ENCODE measurements around the gene CTPS1. TPM values are rescaled to one million over a fixed set of nuclear protein-coding genes. Genes with fewer than 3 reads are reported as not detected.
A peak's percentile ranks its signal among the peaks of the same experiment; 100 is the strongest.

The CTPS1 gene
- total RNA-seq, 4 donors from 2014 or later, result 43.7 to 181 (median 107) TPM

- Histone ChIP-seq H3K4me1 (no peaks in the 10 kb centered on the region), H3K27me3 (no peaks in the 10 kb centered on the region), H3K9me3 (no peaks in the 10 kb centered on the region), H3K27ac (no peak overlapping the region), H3K36me3 (peaks cover 0 to 22% (median 0%) of the 10 kb centered on the region in 3 donors), H3K4me3 (no peak overlapping the region)
- no peak for DNase-seq
- TF ChIP-seq, protein P1, sequence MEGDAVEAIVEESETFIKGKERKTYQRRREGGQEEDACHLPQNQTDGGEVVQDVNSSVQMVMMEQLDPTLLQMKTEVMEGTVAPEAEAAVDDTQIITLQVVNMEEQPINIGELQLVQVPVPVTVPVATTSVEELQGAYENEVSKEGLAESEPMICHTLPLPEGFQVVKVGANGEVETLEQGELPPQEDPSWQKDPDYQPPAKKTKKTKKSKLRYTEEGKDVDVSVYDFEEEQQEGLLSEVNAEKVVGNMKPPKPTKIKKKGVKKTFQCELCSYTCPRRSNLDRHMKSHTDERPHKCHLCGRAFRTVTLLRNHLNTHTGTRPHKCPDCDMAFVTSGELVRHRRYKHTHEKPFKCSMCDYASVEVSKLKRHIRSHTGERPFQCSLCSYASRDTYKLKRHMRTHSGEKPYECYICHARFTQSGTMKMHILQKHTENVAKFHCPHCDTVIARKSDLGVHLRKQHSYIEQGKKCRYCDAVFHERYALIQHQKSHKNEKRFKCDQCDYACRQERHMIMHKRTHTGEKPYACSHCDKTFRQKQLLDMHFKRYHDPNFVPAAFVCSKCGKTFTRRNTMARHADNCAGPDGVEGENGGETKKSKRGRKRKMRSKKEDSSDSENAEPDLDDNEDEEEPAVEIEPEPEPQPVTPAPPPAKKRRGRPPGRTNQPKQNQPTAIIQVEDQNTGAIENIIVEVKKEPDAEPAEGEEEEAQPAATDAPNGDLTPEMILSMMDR (IDR thresholded peaks at IDR 0.05), result no peak
- TF ChIP-seq POLR2A (IDR thresholded peaks at IDR 0.05), result no peak
Observed at GRCh38 chr1:41020654-41021053, 41.2 kb downstream of the CTPS1 start.

DNA sequence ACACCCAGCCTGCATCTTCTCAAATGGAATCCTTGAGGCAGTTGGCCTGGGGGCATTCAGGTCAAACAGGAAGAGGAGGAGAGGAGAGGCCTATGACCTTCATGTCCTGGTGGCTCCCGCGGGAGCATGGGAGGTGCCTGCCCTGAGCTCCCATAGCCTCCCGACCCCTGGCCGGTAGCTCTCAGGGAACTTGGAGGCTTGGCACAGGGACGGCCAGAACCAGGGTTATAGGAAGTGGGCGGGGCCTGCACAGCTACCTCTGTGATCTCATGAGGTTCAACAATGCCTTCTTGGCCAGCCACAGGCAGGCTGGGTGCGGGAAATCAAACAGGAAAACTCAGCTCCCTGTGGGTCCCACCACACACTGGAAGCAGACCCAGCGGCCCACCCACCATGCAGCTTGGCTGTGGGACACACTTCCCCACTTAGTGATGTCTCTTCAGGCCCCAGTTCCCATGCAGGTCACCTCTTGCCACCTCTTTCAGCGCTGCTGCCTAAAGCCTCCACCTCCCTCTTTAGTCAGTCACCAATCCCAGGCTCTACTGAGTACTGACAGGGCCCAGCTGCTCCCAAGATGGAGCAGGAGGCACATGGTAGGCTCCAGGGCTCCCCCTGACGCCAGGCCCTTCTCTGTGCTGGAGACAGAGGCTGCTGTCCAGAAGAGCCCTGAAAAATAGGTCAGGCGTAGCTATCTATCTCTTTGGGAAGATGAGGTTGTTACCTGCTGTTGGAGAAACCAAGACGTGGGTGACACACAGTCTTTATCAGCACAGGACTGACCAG, 42.2 kb downstream of the CTPS1 start, which contains the start of gene SLFNL1:
TSS of gene SLFNL1 (minus strand) at position 200 of the 783 bp plus-strand sequence. CDS start 1,065 bp downstream, outside the sequence.
- H3K9me3 ChIP-seq, result no peaks in the 10 kb centered on the region
- no peak for DNase-seq
- no peaks in the 10 kb centered on the region for H3K27me3 ChIP-seq
- H3K4me3 ChIP-seq, result no peak within 1 kb of the TSS
- peaks cover 0 to 30% (median 0%) of the 10 kb centered on the region in 3 donors for H3K36me3 ChIP-seq
- TF ChIP-seq POLR2A (IDR thresholded peaks at IDR 0.05), result no peak
- TF ChIP-seq, protein P1 (IDR thresholded peaks at IDR 0.05), result no peak
- no peak within 1 kb of the TSS for H3K27ac ChIP-seq
- no peaks in the 10 kb centered on the region for H3K4me1 ChIP-seq

GRCh38 chr1:41022424-41022823, 42.9 kb downstream of the CTPS1 start:
- H3K27ac ChIP-seq, result no peak overlapping the region
- H3K36me3 ChIP-seq, result peaks cover 0 to 30% (median 0%) of the 10 kb centered on the region in 3 donors
- no peaks in the 10 kb centered on the region for H3K4me1 ChIP-seq
- DNase-seq, result no peak
- no peak for TF ChIP-seq POLR2A (IDR thresholded peaks at IDR 0.05)
- TF ChIP-seq, protein P1 (IDR thresholded peaks at IDR 0.05), result no peak
- no peaks in the 10 kb centered on the region for H3K27me3 ChIP-seq
- H3K4me3 ChIP-seq, result no peak overlapping the region
- H3K9me3 ChIP-seq, result no peaks in the 10 kb centered on the region

DNA sequence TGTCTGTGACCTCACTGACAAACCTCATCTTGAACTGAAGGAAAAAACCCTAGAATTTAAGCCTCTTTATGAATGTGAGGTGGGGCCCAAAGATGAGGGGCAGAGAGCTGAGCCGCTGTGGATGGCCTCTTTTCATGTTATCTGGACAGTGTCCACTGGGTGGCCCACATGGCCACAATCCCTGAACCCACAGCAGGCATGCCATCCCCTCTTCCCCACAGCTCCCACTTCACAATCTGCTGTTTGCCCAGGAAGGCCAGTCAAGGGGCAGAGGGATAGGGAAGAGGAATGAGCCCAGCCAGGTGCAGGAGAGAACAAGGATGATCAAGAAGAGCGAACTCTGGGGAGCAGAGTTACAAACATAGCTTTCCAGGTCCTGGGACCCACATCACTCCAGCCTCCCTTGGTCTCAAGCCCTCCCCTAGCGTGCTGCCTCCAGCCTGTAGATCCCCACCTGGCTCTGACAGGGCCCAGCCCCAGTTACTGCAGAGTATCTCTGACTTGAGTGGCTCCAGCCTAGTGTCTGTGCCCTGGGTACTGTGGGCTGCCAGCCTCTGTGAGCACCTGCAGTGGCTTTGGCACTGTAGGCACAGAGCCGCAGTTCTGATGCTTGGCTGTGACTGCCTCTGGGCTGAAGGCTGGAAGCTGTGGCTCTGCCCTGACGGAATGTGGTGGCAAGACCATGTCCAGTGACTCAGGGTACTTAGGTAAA, 43.9 kb downstream of the CTPS1 start:
- Histone ChIP-seq H3K27me3 (no peaks in the 10 kb centered on the region), H3K9me3 (no peaks in the 10 kb centered on the region), H3K36me3 (peaks cover 0 to 30% (median 0%) of the 10 kb centered on the region in 3 donors), H3K4me1 (no peaks in the 10 kb centered on the region), H3K27ac (no peak overlapping the region), H3K4me3 (no peak overlapping the region)
- no peak for DNase-seq
- TF ChIP-seq, protein P1 (IDR thresholded peaks at IDR 0.05), result peak in 2 of 6 experiments; percentile 19 to 26
- TF ChIP-seq POLR2A (IDR thresholded peaks at IDR 0.05), result no peak

- DNase-seq, result no peak
- H3K27me3 ChIP-seq, result no peaks in the 10 kb centered on the region
- no peaks in the 10 kb centered on the region for H3K4me1 ChIP-seq
- H3K9me3 ChIP-seq, result no peaks in the 10 kb centered on the region
- no peak overlapping the region for H3K4me3 ChIP-seq
- TF ChIP-seq, protein P1 (IDR thresholded peaks at IDR 0.05), result no peak
- TF ChIP-seq POLR2A (IDR thresholded peaks at IDR 0.05), result no peak
- H3K27ac ChIP-seq, result no peak overlapping the region
- H3K36me3 ChIP-seq, result peaks cover 0 to 45% (median 0%) of the 10 kb centered on the region in 3 donors
Observed at GRCh38 chr1:41024953-41025352, 45.5 kb downstream of the CTPS1 start.

All from Peyer's patch (tissue), 4 donors.